ENCODE measurements around the gene URB2. TPM values are rescaled to one million over a fixed set of nuclear protein-coding genes. Genes with fewer than 3 reads are reported as not detected.

The URB2 gene
- total RNA-seq, 4 donors from 2014 or later, result 8.5 to 60.2 (median 17.1) TPM

- peak in 1 of 3 donors; percentile 69 for TF ChIP-seq CTCF (IDR thresholded peaks at IDR 0.05)
- peak; percentile 82 for ATAC-seq (ENCODE audit: low FRiP score)
- peak; percentile 54 for DNase-seq (ENCODE audit: low spot score)
Measured at GRCh38 chr1:229661022-229661877, 35.2 kb downstream of the URB2 start.

- TF ChIP-seq CTCF (IDR thresholded peaks at IDR 0.05), result no peak
- DNase-seq (ENCODE audit: low spot score) (no peak), ATAC-seq (ENCODE audit: low FRiP score) (no peak)
Measured at GRCh38 chr1:229661897-229662296, 35.9 kb downstream of the URB2 start.

GRCh38 chr1:229664133-229664689, 38.2 kb downstream of the URB2 start:
- no peak for ATAC-seq (ENCODE audit: low FRiP score)
- TF ChIP-seq CTCF (IDR thresholded peaks at IDR 0.05), result no peak
- peak; percentile 50 for DNase-seq (ENCODE audit: low spot score)

GRCh38 chr1:229665912-229666558, 40.0 kb downstream of the URB2 start:
- DNase-seq (ENCODE audit: low spot score) (no peak), ATAC-seq (ENCODE audit: low FRiP score) (no peak)
- no peak for TF ChIP-seq CTCF (IDR thresholded peaks at IDR 0.05)

- TF ChIP-seq CTCF (IDR thresholded peaks at IDR 0.05), result no peak
- DNase-seq (ENCODE audit: low spot score), result no peak
- no peak for ATAC-seq (ENCODE audit: low FRiP score)
Measured at GRCh38 chr1:229666585-229666984, 40.5 kb downstream of the URB2 start.

GRCh38 chr1:229669333-229669732, 43.3 kb downstream of the URB2 start:
- ATAC-seq (ENCODE audit: low FRiP score) (no peak), DNase-seq (ENCODE audit: low spot score) (no peak)
- no peak for TF ChIP-seq CTCF (IDR thresholded peaks at IDR 0.05)

Data from omental fat pad (tissue), 4 donors.